GM12874 (cell line): ENCODE measurements around the gene ZC3H13.

Source experiments
- CTCF ChIP-seq: IDR thresholded peaks from 2 replicates; pipeline ENCODE4 v1.5.1; 2011; ENCODE audit warnings: low read depth, mild to moderate bottlenecking, control low read depth, low read length, moderate library complexity; ENCODE audit not compliant: insufficient read depth

The ZC3H13 gene

GRCh38 chr13:46008631-46009030 is 43.9 kb downstream of the ZC3H13 start:
- TF ChIP-seq CTCF = no peak

DNA sequence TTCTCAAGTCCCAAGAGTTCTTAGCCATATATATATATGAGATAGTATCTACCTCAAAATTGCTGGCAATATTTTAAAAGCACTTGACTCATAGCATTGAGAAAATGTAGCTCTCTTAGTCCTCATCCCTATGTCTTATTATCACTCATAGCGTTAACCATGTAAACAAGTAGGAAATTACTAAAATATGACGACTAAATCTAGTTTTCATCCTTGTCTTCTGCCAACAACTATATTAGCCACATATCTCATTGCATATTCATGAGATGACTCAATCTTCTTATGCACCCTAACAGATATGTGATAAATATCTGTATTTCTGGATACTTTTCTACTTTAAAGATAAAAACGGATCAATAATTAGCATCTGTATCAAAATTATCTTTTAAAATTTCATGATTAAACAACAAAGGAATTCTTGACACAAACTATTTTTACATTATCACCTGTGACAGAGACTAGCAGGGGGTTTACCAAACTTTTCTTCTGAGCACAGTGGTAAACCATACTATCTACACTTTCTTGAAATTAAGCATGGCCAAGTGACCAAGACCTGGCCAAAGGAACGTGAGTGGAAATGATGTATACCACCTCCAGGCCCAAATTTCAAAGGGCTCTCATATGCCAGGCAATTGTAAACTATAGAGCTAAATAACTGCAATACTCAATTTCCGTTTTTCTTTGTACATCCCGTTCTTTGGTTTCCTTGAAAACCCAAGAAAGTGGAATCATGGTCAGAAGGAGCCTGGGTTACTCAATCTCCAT is 45.7 kb downstream of the ZC3H13 start:
- TF ChIP-seq CTCF = no peak

GRCh38 chr13:46004491-46004890 is 48.1 kb downstream of the ZC3H13 start:
- TF ChIP-seq CTCF = no peak

GRCh38 chr13:45996631-45997030 is 55.9 kb downstream of the ZC3H13 start:
- TF ChIP-seq CTCF = no peak

- no peak for TF ChIP-seq CTCF
Observed at GRCh38 chr13:45995245-45995644, 57.3 kb downstream of the ZC3H13 start.

- TF ChIP-seq CTCF = no peak
Observed at GRCh38 chr13:45994752-45995151, 57.8 kb downstream of the ZC3H13 start.

GRCh38 chr13:45989607-45990006 is 62.9 kb downstream of the ZC3H13 start:
- TF ChIP-seq CTCF = no peak

DNA sequence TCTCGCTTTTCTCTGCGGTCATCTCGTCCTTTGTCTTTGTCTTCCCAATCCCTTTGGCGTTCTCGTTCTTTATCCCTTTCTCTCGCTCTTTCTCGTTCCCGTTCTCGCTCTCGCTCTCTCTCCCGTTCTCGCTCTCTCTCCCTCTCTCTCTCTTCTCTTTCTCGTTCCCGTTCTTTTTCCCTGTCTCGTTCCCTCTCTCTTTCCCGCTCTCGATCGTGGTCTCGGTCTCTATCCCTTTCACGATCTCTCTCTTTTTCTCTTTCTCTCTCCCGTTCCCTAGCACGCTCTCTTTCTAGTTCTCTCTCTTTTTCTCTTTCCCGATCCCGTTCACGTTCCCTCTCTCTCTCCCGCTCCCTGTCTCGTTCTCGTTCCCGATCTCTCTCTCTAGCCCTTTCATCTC is 77.2 kb downstream of the ZC3H13 start:
- TF ChIP-seq CTCF = no peak
